ENCODE results near the gene SCRN1. TPM values are rescaled to one million over a fixed set of nuclear protein-coding genes. Genes with fewer than 3 reads are reported as not detected.

SCRN1 gene
- total and polyA plus RNA-seq, 2 donors from 2014 or later = 22.2 to 85.6 TPM

- intact Hi-C loops (cut with DNase I) = no loop called here
- no peaks in the 10 kb centered on the region for H3K36me3 ChIP-seq (ENCODE audit: control insufficient read depth in 2 of 3, insufficient read depth in 3 of 3, low read length in 3 of 3)
- DNase-seq = peak in 2 of 5 donors; percentile 12 to 19
- H3K4me3 ChIP-seq (ENCODE audit: low read length in 3 of 3) = no peak overlapping the region
- TF ChIP-seq CTCF (IDR thresholded peaks at IDR 0.05; ENCODE audit: borderline replicate concordance, extremely low read depth, insufficient read depth) = no peak
- no peaks in the 10 kb centered on the region for H3K4me1 ChIP-seq (ENCODE audit: control insufficient read depth in 2 of 3, insufficient read depth in 2 of 3, low read depth in 1 of 3, low read length in 3 of 3)
- no peak for FAIRE-seq
- H3K9ac ChIP-seq (ENCODE audit: low read length in 3 of 3) = no peak overlapping the region
- H3K9me3 ChIP-seq (ENCODE audit: control insufficient read depth in 2 of 3, insufficient read depth in 1 of 3, low read length in 3 of 3) = no peaks in the 10 kb centered on the region
- no peak overlapping the region for H3K27ac ChIP-seq (ENCODE audit: low read depth in 2 of 2, low read length in 2 of 2)
- no peaks in the 10 kb centered on the region for H3K27me3 ChIP-seq (ENCODE audit: control insufficient read depth, insufficient read depth, low read length)
Measured at GRCh38 chr7:29877196-29877595, 112.4 kb downstream of the SCRN1 start.

- H3K27ac ChIP-seq (ENCODE audit: low read depth in 2 of 2, low read length in 2 of 2) = no peak overlapping the region
- no peak for TF ChIP-seq CTCF (IDR thresholded peaks at IDR 0.05; ENCODE audit: borderline replicate concordance, extremely low read depth, insufficient read depth)
Measured at GRCh38 chr7:29875741-29876140, 113.9 kb downstream of the SCRN1 start.

GRCh38 chr7:29873644-29874294 lies 115.8 kb downstream of the SCRN1 start:
- H3K27ac ChIP-seq (ENCODE audit: low read depth in 2 of 2, low read length in 2 of 2) = no peak overlapping the region
- no peak for FAIRE-seq
- H3K4me3 ChIP-seq (ENCODE audit: low read length in 3 of 3) = no peak overlapping the region
- no peaks in the 10 kb centered on the region for H3K27me3 ChIP-seq (ENCODE audit: control insufficient read depth, insufficient read depth, low read length)
- no peak for TF ChIP-seq CTCF (IDR thresholded peaks at IDR 0.05; ENCODE audit: borderline replicate concordance, extremely low read depth, insufficient read depth)
- no peak for DNase-seq
- H3K4me1 ChIP-seq (ENCODE audit: control insufficient read depth in 2 of 3, insufficient read depth in 2 of 3, low read depth in 1 of 3, low read length in 3 of 3) = no peaks in the 10 kb centered on the region
- no peak overlapping the region for H3K9ac ChIP-seq (ENCODE audit: low read length in 3 of 3)
- intact Hi-C loops (cut with DNase I) = no loop called here
- no peaks in the 10 kb centered on the region for H3K9me3 ChIP-seq (ENCODE audit: control insufficient read depth in 2 of 3, insufficient read depth in 1 of 3, low read length in 3 of 3)
- H3K36me3 ChIP-seq (ENCODE audit: control insufficient read depth in 2 of 3, insufficient read depth in 3 of 3, low read length in 3 of 3) = no peaks in the 10 kb centered on the region

More at GRCh38 chr7:29875741-29876140, 113.9 kb downstream of the SCRN1 start:
- H3K9ac ChIP-seq (ENCODE audit: low read length in 3 of 3) = no peak overlapping the region
- no peaks in the 10 kb centered on the region for H3K36me3 ChIP-seq (ENCODE audit: control insufficient read depth in 2 of 3, insufficient read depth in 3 of 3, low read length in 3 of 3)
- H3K4me3 ChIP-seq (ENCODE audit: low read length in 3 of 3) = no peak overlapping the region
- no peaks in the 10 kb centered on the region for H3K27me3 ChIP-seq (ENCODE audit: control insufficient read depth, insufficient read depth, low read length)
- FAIRE-seq (no peak), DNase-seq (no peak)
- H3K4me1 ChIP-seq (ENCODE audit: control insufficient read depth in 2 of 3, insufficient read depth in 2 of 3, low read depth in 1 of 3, low read length in 3 of 3) = no peaks in the 10 kb centered on the region
- H3K9me3 ChIP-seq (ENCODE audit: control insufficient read depth in 2 of 3, insufficient read depth in 1 of 3, low read length in 3 of 3) = no peaks in the 10 kb centered on the region
- intact Hi-C loops (cut with DNase I) = no loop called here

Data from kidney (tissue), 14 donors.